Iris pigment epithelial cell (primary cell): ENCODE data around the gene NDUFS8.
"Not testable (repeated sequence)": the region's sequence is repeated elsewhere in the genome, so short reads cannot be mapped to it uniquely, and the experiment has no call there.

Source experiments
- DNase-seq: peaks from one replicate; pipeline ENCODE4 v3.0.0-alpha.2; 2011; ENCODE audit warnings: low read depth

The NDUFS8 gene

GRCh38 chr11:68030318-68031143, at the start of gene NDUFS8:
TSS of gene NDUFS8 (plus strand) at chr11:68030681. CDS start at chr11:68032152, 1,471 bp downstream.
- DNase-seq: peak; percentile 99

GRCh38 chr11:67981226-67981625, 49.3 kb upstream of the NDUFS8 start:
- not testable (repeated sequence) for DNase-seq

- not testable (repeated sequence) for DNase-seq
Observed at GRCh38 chr11:67982255-67982857, 48.1 kb upstream of the NDUFS8 start.

GRCh38 chr11:67983951-67984350, 46.5 kb upstream of the NDUFS8 start:
- no peak for DNase-seq

- DNase-seq: not testable (repeated sequence)
Observed at GRCh38 chr11:67985302-67985701, 45.2 kb upstream of the NDUFS8 start.

GRCh38 chr11:67990546-67991346, 39.7 kb upstream of the NDUFS8 start:
- DNase-seq: not testable (repeated sequence)

- DNase-seq: not testable (repeated sequence)
Observed at GRCh38 chr11:67991347-67992121, 38.9 kb upstream of the NDUFS8 start.

GRCh38 chr11:67993821-67994220, 36.7 kb upstream of the NDUFS8 start:
- not testable (repeated sequence) for DNase-seq

- DNase-seq: not testable (repeated sequence)
Observed at GRCh38 chr11:67994387-67994786, 36.1 kb upstream of the NDUFS8 start.

GRCh38 chr11:67995129-67995528, 35.4 kb upstream of the NDUFS8 start:
- not testable (repeated sequence) for DNase-seq

GRCh38 chr11:67995579-67995978, 34.9 kb upstream of the NDUFS8 start:
- not testable (repeated sequence) for DNase-seq

GRCh38 chr11:67996051-67996450, 34.4 kb upstream of the NDUFS8 start:
- DNase-seq: no peak

- DNase-seq: no peak
Observed at GRCh38 chr11:67996622-67997474, 33.6 kb upstream of the NDUFS8 start.

GRCh38 chr11:67997475-67997921, 33.0 kb upstream of the NDUFS8 start:
- no peak for DNase-seq

- DNase-seq: no peak
Observed at GRCh38 chr11:67998150-67999045, 32.1 kb upstream of the NDUFS8 start.

- DNase-seq: no peak
Observed at GRCh38 chr11:67999201-67999629, 31.3 kb upstream of the NDUFS8 start.

GRCh38 chr11:67999704-68000103, 30.8 kb upstream of the NDUFS8 start:
- DNase-seq: no peak

- no peak for DNase-seq
Observed at GRCh38 chr11:68002575-68002937, 27.9 kb upstream of the NDUFS8 start.
